Parathyroid adenoma (tissue), 2 donors: Measurements from ENCODE around the gene PRPF40B.

Experiments used
- H2AFZ ChIP-seq: fragments of 300-600 bp; sonication (generic); one replicate; pipeline ENCODE4 v1.7.0; 2017; ENCODE audit warnings: antibody characterized with exemption, mild to moderate bottlenecking
- H3K27ac ChIP-seq: fragments of 300-600 bp; sonication (generic); one replicate; pipeline ENCODE4 v1.7.0; 2017
- H3K27me3 ChIP-seq: fragments of 300-600 bp; sonication (generic); one replicate; pipeline ENCODE4 v1.7.0; 2017; ENCODE audit warnings: low read length; ENCODE audit not compliant: control insufficient read depth, insufficient read depth
- H3K36me3 ChIP-seq: fragments of 300-600 bp; sonication (generic); one replicate; pipeline ENCODE4 v1.7.0; 2017; ENCODE audit warnings: low read length; ENCODE audit not compliant: control insufficient read depth, insufficient read depth
- H3K4me1 ChIP-seq: fragments of 300-600 bp; sonication (generic); one replicate; pipeline ENCODE4 v1.7.0; 2017; ENCODE audit warnings: control low read depth
- H3K4me2 ChIP-seq: fragments of 300-600 bp; sonication (generic); one replicate; pipeline ENCODE4 v1.7.0; 2017; ENCODE audit warnings: low read length
- H3K4me3 ChIP-seq: fragments of 300-600 bp; sonication (generic); one replicate; pipeline ENCODE4 v1.7.0; 2017; ENCODE audit warnings: low read depth, low read length
- H3K79me2 ChIP-seq: fragments of 300-600 bp; sonication (generic); one replicate; pipeline ENCODE4 v1.7.0; 2017; ENCODE audit warnings: control low read depth
- H3K9ac ChIP-seq: fragments of 300-600 bp; sonication (generic); one replicate; pipeline ENCODE4 v1.7.0; 2017; ENCODE audit warnings: mild to moderate bottlenecking
- H3K9me3 ChIP-seq: fragments of 300-600 bp; sonication (generic); one replicate; pipeline ENCODE4 v1.7.0; 2017; ENCODE audit warnings: low read length; ENCODE audit not compliant: control insufficient read depth
- TF ChIP-seq, protein P1 (sequence below): fragments of 300-600 bp; sonication (generic); IDR thresholded peaks from one replicate; pipeline ENCODE4 v1.7.0; 2017; ENCODE audit warnings: antibody characterized with exemption, mild to moderate bottlenecking
- donor health status: primary hyperparathyroidism.

The PRPF40B gene

DNA sequence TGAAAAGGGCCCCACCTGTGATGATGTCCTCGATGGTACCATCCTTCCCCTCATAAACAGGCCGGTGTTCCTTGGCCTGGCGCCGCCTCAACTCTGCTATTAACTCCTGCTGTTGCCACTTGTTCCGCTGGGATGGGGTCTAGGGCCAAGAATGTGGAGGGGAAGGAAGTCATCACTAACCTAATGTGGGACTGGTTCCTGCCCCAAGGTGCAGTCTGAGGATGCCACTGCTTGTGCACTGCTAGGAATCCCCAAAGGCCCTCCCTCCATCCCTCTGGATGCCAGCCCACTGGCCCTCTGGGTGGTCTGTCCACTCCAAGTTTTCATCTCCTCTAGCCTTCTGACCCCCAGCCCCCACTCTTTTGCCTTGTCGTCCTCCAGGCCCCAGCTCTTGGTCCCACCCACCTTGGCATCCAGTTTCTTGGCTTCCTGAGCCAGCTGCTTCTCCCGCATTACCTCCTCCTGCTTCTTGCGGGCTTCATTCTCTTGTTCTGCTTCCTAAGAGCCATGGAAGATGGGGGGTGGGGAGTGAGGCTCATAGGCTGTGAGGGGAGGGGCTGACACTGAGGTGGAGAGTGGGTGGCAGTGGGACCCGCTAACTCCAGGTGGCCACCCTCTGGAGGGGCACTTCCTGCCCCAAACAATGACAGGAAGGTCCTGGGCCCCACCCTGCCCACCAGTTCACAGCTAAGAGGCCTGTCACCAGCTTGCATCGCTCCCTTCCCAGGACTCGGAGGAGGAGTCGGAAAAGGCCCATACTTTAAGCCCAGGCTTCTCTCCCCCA is 23.7 kb downstream of the PRPF40B start:
- Histone ChIP-seq H3K4me3 (no peak overlapping the region), H3K27ac (peak overlapping the region; percentile 27), H3K36me3 (no peaks in the 10 kb centered on the region), H3K4me1 (peaks cover 3% of the 10 kb centered on the region), H3K4me2 (no peak overlapping the region), H3K9me3 (no peaks in the 10 kb centered on the region), H2AFZ (no peak overlapping the region), H3K79me2 (no peaks in the 10 kb centered on the region), H3K9ac (no peak overlapping the region), H3K27me3 (no peaks in the 10 kb centered on the region)
- TF ChIP-seq, protein P1, sequence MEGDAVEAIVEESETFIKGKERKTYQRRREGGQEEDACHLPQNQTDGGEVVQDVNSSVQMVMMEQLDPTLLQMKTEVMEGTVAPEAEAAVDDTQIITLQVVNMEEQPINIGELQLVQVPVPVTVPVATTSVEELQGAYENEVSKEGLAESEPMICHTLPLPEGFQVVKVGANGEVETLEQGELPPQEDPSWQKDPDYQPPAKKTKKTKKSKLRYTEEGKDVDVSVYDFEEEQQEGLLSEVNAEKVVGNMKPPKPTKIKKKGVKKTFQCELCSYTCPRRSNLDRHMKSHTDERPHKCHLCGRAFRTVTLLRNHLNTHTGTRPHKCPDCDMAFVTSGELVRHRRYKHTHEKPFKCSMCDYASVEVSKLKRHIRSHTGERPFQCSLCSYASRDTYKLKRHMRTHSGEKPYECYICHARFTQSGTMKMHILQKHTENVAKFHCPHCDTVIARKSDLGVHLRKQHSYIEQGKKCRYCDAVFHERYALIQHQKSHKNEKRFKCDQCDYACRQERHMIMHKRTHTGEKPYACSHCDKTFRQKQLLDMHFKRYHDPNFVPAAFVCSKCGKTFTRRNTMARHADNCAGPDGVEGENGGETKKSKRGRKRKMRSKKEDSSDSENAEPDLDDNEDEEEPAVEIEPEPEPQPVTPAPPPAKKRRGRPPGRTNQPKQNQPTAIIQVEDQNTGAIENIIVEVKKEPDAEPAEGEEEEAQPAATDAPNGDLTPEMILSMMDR: no peak

DNA sequence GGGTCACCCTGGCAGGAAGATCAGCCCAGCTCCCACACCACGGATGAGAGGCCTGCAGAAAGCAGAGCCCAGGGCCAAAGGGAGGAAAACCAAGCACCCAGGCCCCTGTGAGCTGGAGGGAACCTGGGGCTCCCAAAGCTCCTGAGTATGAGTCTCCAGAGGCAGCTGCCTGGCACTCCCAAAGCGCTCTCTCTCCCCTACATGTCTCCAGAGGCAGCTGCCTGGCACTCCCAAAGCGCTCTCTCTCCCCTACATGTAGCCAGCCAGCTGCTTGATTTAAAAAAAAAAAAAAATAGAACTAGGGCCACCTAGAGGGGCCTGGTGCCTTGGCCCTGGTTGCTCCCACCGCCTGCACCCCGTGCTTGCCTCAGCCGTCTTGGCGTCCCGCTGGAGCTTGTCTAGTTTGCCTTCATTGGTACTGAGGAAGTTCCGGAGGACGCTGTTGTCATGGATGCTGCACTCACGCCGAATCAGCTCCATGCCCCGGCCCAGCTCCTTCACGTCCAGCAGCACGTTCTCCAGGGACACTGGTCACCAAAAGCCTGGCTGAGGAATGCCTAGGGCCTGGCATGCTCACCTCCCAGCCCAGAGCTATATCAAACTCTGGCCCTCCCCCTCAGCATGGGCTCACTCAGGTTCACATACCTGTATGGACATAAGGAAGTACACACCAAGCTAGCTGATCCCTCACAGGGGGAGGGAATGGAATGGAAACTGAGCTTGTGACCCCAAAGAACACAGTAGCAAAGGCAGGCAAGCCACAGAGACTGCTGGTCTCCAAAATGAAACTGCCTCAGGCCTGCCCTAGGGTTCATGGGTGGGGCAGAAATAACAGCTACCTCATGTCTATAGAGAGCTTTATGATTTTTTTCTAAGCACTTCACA is 24.7 kb downstream of the PRPF40B start:
- Histone ChIP-seq H2AFZ (no peak overlapping the region), H3K27ac (peak overlapping the region; percentile 27), H3K4me1 (peaks cover 3% of the 10 kb centered on the region), H3K36me3 (no peaks in the 10 kb centered on the region), H3K4me2 (no peak overlapping the region), H3K9me3 (no peaks in the 10 kb centered on the region), H3K4me3 (no peak overlapping the region), H3K79me2 (no peaks in the 10 kb centered on the region), H3K27me3 (no peaks in the 10 kb centered on the region), H3K9ac (no peak overlapping the region)
- TF ChIP-seq, protein P1: no peak

DNA sequence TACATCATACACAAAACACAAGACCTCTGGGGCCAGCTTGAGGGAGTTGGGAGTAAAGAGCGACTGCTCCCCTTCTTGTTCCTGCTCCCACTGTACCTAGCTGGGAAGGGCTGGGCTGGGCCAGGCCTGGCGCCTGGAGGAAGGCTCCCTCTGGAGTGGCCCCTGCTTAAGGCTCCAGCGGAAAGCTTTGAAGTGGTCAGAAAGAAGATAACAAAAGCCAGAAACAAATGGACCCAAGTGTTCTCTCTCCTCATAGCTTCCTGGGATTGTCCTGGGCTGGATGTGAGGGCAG is 25.3 kb downstream of the PRPF40B start:
- Histone ChIP-seq H3K27me3 (no peaks in the 10 kb centered on the region), H3K4me2 (no peak overlapping the region), H2AFZ (no peak overlapping the region), H3K36me3 (no peaks in the 10 kb centered on the region), H3K4me1 (peaks cover 3% of the 10 kb centered on the region), H3K9me3 (no peaks in the 10 kb centered on the region), H3K79me2 (no peaks in the 10 kb centered on the region), H3K4me3 (no peak overlapping the region), H3K27ac (no peak overlapping the region), H3K9ac (no peak overlapping the region)
- TF ChIP-seq, protein P1: no peak

- Histone ChIP-seq H3K9ac (no peak overlapping the region), H3K9me3 (no peaks in the 10 kb centered on the region), H3K36me3 (no peaks in the 10 kb centered on the region), H3K27ac (no peak overlapping the region), H3K4me1 (peaks cover 3% of the 10 kb centered on the region), H3K4me3 (no peak overlapping the region), H2AFZ (no peak overlapping the region), H3K79me2 (no peaks in the 10 kb centered on the region), H3K27me3 (no peaks in the 10 kb centered on the region), H3K4me2 (no peak overlapping the region)
- TF ChIP-seq, protein P1: no peak
Observed at GRCh38 chr12:49649445-49649844, 26.1 kb downstream of the PRPF40B start.
